HL-60 (cell line): Measurements from ENCODE around the gene DDIT3.
A peak's percentile ranks its signal among the peaks of the same experiment; 100 is the strongest.

Source experiments
- CTCF ChIP-seq: IDR thresholded peaks from one replicate; pipeline ENCODE4 v1.5.1; 2011; ENCODE audit warnings: low read length, control low read depth, inconsistent platforms; ENCODE audit not compliant: insufficient read depth
- REST ChIP-seq: IDR thresholded peaks from 2 replicates; pipeline ENCODE4 v1.6.1; 2012; ENCODE audit warnings: low read depth; ENCODE audit not compliant: insufficient replicate concordance

- TF ChIP-seq CTCF (no peak), REST (peak; percentile 53)
Measured at GRCh38 chr12:57487597-57488401, 32.5 kb downstream of the DDIT3 start, which contains the start of gene MARS1.
